Measurements from ENCODE around the gene SYCN.

The SYCN gene

GRCh38 chr19:39190768-39191167 is 13.3 kb downstream of the SYCN start:
- DNase-seq (ENCODE audit: low read depth): no peak
- TF ChIP-seq, protein P1, sequence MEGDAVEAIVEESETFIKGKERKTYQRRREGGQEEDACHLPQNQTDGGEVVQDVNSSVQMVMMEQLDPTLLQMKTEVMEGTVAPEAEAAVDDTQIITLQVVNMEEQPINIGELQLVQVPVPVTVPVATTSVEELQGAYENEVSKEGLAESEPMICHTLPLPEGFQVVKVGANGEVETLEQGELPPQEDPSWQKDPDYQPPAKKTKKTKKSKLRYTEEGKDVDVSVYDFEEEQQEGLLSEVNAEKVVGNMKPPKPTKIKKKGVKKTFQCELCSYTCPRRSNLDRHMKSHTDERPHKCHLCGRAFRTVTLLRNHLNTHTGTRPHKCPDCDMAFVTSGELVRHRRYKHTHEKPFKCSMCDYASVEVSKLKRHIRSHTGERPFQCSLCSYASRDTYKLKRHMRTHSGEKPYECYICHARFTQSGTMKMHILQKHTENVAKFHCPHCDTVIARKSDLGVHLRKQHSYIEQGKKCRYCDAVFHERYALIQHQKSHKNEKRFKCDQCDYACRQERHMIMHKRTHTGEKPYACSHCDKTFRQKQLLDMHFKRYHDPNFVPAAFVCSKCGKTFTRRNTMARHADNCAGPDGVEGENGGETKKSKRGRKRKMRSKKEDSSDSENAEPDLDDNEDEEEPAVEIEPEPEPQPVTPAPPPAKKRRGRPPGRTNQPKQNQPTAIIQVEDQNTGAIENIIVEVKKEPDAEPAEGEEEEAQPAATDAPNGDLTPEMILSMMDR (conservative IDR thresholded peaks at IDR 0.05; ENCODE audit: low read depth, low read length): no peak
- H3K4me3 ChIP-seq (ENCODE audit: low read length): no peak overlapping the region

- no peak overlapping the region for H3K4me3 ChIP-seq (ENCODE audit: low read length)
- TF ChIP-seq, protein P1 (conservative IDR thresholded peaks at IDR 0.05; ENCODE audit: low read depth, low read length): no peak
- DNase-seq (ENCODE audit: low read depth): no peak
Observed at GRCh38 chr19:39188960-39189359, 15.1 kb downstream of the SYCN start.

GRCh38 chr19:39187552-39187943 is 16.5 kb downstream of the SYCN start:
- DNase-seq (ENCODE audit: low read depth): no peak
- no peak overlapping the region for H3K4me3 ChIP-seq (ENCODE audit: low read length)
- TF ChIP-seq, protein P1 (conservative IDR thresholded peaks at IDR 0.05; ENCODE audit: low read depth, low read length): no peak

DNA sequence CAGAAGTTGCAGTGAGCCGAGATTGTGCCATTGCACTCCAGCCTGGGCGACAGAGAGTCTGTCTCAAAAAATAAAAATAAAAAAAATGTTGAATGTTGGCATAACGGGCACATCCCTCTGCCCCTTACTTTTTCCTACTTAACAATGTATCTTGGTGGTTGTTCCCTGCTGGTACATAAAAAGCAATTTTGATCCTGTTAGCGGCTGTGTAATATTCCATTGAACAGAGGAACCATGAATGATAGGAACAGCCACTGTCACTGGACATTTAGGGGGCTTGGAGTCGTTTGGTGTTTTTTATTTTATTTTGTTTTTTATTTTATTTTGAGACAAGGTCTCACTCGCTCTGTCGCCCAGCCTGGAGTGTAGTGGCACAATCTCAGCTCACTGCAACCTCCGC is 17.7 kb downstream of the SYCN start:
- no peak for DNase-seq (ENCODE audit: low read depth)
- TF ChIP-seq, protein P1 (conservative IDR thresholded peaks at IDR 0.05; ENCODE audit: low read depth, low read length): no peak
- no peak overlapping the region for H3K4me3 ChIP-seq (ENCODE audit: low read length)

DNA sequence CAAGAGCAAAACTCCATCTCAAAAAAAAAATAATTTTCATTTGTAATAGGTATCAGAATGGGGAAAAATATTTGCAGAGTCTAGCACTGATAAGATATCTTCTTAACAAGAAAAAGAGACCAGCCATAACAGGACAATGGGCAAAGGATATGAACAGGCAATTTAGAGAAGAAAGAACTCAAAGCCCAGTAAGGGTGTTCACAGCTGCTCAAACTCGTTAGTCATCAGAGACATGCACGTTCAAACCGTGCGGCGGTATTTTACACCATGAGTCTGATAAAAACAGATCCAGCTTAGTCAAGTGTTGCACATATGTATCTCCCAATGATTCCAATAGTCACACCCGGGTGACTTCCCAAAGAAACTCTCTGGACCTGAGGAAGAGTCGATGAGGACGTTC is 21.0 kb downstream of the SYCN start:
- no peak overlapping the region for H3K4me3 ChIP-seq (ENCODE audit: low read length)
- TF ChIP-seq, protein P1 (conservative IDR thresholded peaks at IDR 0.05; ENCODE audit: low read depth, low read length): no peak
- no peak for DNase-seq (ENCODE audit: low read depth)

DNA sequence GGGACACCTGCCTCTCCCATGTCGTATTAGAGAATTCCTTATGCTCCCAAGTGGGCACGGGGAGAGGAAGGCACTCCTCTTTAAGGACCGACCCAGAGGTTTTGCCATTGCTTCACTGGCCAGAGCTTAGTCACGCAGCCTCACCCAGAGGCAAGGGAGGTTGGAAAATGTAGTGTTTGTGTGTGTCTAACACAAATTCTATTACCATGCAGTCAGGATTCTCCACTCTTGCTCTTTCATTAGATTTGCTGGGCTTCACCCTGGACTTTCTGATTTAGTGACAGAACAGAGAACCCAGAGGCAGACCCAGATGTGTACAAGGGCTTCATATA is 21.9 kb downstream of the SYCN start:
- no peak for DNase-seq (ENCODE audit: low read depth)
- H3K4me3 ChIP-seq (ENCODE audit: low read length): no peak overlapping the region
- TF ChIP-seq, protein P1 (conservative IDR thresholded peaks at IDR 0.05; ENCODE audit: low read depth, low read length): no peak

DNA sequence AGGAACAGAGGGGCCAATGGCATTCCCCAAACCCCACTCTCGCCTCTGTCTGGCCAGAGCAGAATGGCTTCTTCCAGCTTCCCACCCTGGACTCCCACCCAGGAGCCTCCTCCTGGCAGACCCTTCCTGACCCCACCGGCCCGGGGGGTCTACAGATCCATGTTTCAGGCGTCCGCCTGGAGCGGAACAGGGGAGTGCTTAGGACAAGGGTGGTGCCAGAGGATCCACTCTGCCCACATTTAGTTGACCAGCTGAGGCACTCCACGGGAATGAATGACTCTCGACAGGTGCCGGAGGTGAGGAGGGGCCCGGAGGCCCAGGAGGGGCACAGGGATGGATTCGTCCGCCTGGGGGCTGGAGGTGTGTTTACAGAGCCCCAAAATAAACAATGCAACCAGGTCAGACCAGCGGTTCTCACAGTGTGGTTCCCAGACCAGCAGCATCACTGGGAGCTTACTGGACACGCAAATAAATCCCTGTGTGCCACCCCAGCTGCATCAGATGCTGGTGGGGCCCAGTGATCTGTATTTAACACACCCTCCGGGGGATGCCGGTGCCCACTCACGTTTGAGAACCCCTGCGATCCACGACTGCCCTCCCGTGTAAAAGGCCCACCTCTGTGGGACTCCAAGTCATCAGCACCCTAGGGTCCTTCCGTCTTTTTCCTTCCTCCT is 22.4 kb downstream of the SYCN start:
- H3K4me3 ChIP-seq (ENCODE audit: low read length): no peak overlapping the region
- DNase-seq (ENCODE audit: low read depth): no peak
- TF ChIP-seq, protein P1 (conservative IDR thresholded peaks at IDR 0.05; ENCODE audit: low read depth, low read length): no peak

All from retinal pigment epithelial cell (primary cell).